Tibial nerve (tissue), 4 donors: ENCODE measurements around the gene ARID3C.

Source experiments
- CTCF ChIP-seq, 5 experiments: fragments of 200-600 bp in 3 of 5; fragments of 450-650 bp in 2 of 5; sonication (generic) in 3 of 5; IDR thresholded peaks; one replicate each; pipeline ENCODE4 v1.5.1; 2016 to 2019; ENCODE audit warnings: antibody characterized with exemption in 5 of 5, mild to moderate bottlenecking in 3 of 5, moderate library complexity in 2 of 5
- EP300 ChIP-seq, 2 donors: sonication (generic); formaldehyde crosslinking; IDR thresholded peaks; one replicate each; pipeline ENCODE4 v1.6.1; 2017; ENCODE audit warnings: antibody characterized with exemption in 2 of 2, mild to moderate bottlenecking in 1 of 2
- POLR2A ChIP-seq, 2 donors: fragments of 450-650 bp; IDR thresholded peaks; one replicate each; pipeline ENCODE4 v1.6.1; 2017; ENCODE audit warnings: antibody characterized with exemption in 2 of 2, mild to moderate bottlenecking in 2 of 2, moderate library complexity in 2 of 2

- TF ChIP-seq CTCF (IDR thresholded peaks at IDR 0.05), result peak; percentile 84 to 92 (median 87)
- TF ChIP-seq EP300 (IDR thresholded peaks at IDR 0.05), result no peak
- TF ChIP-seq POLR2A (IDR thresholded peaks at IDR 0.05), result no peak
These were observed 25.1 kb downstream of the ARID3C start for GRCh38 chr9:34603610-34604231.
